ENCODE data around the gene CCL19.

Gene CCL19

DNA sequence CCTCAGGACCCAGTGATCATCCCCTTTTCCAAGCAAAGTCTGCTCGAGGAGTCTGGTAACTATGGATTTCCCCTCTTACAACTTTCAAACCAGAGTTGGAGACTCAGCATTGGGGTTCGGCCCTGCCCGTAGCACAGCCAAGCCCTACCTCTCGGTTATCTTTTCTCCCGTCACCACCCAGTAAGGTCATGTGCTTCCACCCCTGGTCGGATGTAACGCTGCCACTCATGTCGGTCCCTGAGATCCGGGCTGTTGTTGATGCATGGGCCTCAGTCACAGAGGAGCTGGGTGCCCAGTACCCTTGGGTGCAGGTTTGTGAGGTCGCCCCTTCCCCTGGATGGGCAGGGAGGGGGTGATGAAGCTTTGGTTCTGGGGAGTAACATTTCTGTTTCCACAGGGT, 43.4 kb downstream of the CCL19 start:
- peaks cover 27 to 28% of the 10 kb centered on the region in 2 experiments for H3K36me3 ChIP-seq (ENCODE audit: control insufficient read depth in 1 of 2, insufficient read depth in 2 of 2, low read depth in 1 of 2, low read length in 2 of 2)
- H3K27me3 ChIP-seq (ENCODE audit: control insufficient read depth in 1 of 2, insufficient read depth in 1 of 2, low read length in 2 of 2) = no peaks in the 10 kb centered on the region
- H3K23ac ChIP-seq (ENCODE audit: low read length in 2 of 2) = no peak overlapping the region
- peak overlapping the region in 1 of 2 experiments; percentile 86 for H3K4me3 ChIP-seq (ENCODE audit: insufficient read depth in 1 of 2, low read depth in 1 of 2, low read length in 2 of 2)
- H2BK120ac ChIP-seq (ENCODE audit: low read depth, low read length) = no peak overlapping the region
- no peak overlapping the region for H3K18ac ChIP-seq (ENCODE audit: low read depth in 1 of 2, low read length in 2 of 2)
- no peak overlapping the region for H2AFZ ChIP-seq (ENCODE audit: low read depth, low read length)
- H3K79me1 ChIP-seq (replicated peaks; ENCODE audit: low read length, poor library complexity, severe bottlenecking) = peaks cover 26% of the 10 kb centered on the region
- H2BK5ac ChIP-seq (ENCODE audit: low read depth, low read length, poor library complexity, severe bottlenecking) = no peak overlapping the region
- peak overlapping the region; percentile 91 for H3K9ac ChIP-seq (ENCODE audit: low read length)
- H2BK15ac ChIP-seq (ENCODE audit: low read depth, poor library complexity, severe bottlenecking) = no peak overlapping the region
- peak overlapping the region; percentile 36 for H4K8ac ChIP-seq (ENCODE audit: low read length)
- peaks cover 33% of the 10 kb centered on the region for H3K4me1 ChIP-seq (ENCODE audit: control insufficient read depth, insufficient read depth, low read depth, low read length)
- peak overlapping the region in 1 of 2 experiments; percentile 58 for H2BK12ac ChIP-seq (ENCODE audit: low read length in 2 of 2)
- H3K4ac ChIP-seq (ENCODE audit: low read depth in 1 of 2, low read length in 2 of 2) = peak overlapping the region in 1 of 2 experiments; percentile 9
- H3K9me3 ChIP-seq (ENCODE audit: control insufficient read depth, low read length) = no peaks in the 10 kb centered on the region
- H4K91ac ChIP-seq (ENCODE audit: low read length) = peak overlapping the region; percentile 19
- H3K14ac ChIP-seq (ENCODE audit: low read length in 2 of 2) = peak overlapping the region in 1 of 2 experiments; percentile 86
- H2AK5ac ChIP-seq (ENCODE audit: low read length, severe bottlenecking) = peak overlapping the region; percentile 8
- DNase-seq = no peak
- 81% methylated on average over 10 of the region's 10 CpGs for WGBS
- H3K4me2 ChIP-seq (ENCODE audit: low read length, poor library complexity, severe bottlenecking) = peak overlapping the region; percentile 88
- H3K27ac ChIP-seq (ENCODE audit: low read length, poor library complexity, severe bottlenecking) = no peak overlapping the region

DNA sequence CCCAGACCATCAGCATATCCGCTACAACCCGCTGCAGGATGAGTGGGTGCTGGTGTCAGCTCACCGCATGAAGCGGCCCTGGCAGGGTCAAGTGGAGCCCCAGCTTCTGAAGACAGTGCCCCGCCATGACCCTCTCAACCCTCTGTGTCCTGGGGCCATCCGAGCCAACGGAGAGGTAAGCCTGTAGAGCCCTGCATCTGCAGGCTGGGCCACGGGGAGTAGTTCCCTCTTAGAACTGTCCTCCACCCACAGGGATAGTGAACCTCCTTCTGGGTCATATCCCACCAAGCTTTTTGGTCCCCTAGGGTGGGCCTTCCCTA, 44.0 kb downstream of the CCL19 start:
- H3K36me3 ChIP-seq (ENCODE audit: control insufficient read depth in 1 of 2, insufficient read depth in 2 of 2, low read depth in 1 of 2, low read length in 2 of 2) = peaks cover 27 to 28% of the 10 kb centered on the region in 2 experiments
- H4K8ac ChIP-seq (ENCODE audit: low read length) = peak overlapping the region; percentile 35
- no peak overlapping the region for H2BK120ac ChIP-seq (ENCODE audit: low read depth, low read length)
- H3K79me1 ChIP-seq (replicated peaks; ENCODE audit: low read length, poor library complexity, severe bottlenecking) = peaks cover 26% of the 10 kb centered on the region
- H2AK5ac ChIP-seq (ENCODE audit: low read length, severe bottlenecking) = no peak overlapping the region
- H3K27me3 ChIP-seq (ENCODE audit: control insufficient read depth in 1 of 2, insufficient read depth in 1 of 2, low read length in 2 of 2) = no peaks in the 10 kb centered on the region
- no peak overlapping the region for H2AFZ ChIP-seq (ENCODE audit: low read depth, low read length)
- peak overlapping the region; percentile 88 for H3K4me2 ChIP-seq (ENCODE audit: low read length, poor library complexity, severe bottlenecking)
- H3K23ac ChIP-seq (ENCODE audit: low read length in 2 of 2) = peak overlapping the region in 1 of 2 experiments; percentile 98
- H4K91ac ChIP-seq (ENCODE audit: low read length) = peak overlapping the region; percentile 83
- H3K9me3 ChIP-seq (ENCODE audit: control insufficient read depth, low read length) = no peaks in the 10 kb centered on the region
- H3K4me1 ChIP-seq (ENCODE audit: control insufficient read depth, insufficient read depth, low read depth, low read length) = peaks cover 26% of the 10 kb centered on the region
- peak overlapping the region in 1 of 2 experiments; percentile 58 for H2BK12ac ChIP-seq (ENCODE audit: low read length in 2 of 2)
- no peak overlapping the region for H2BK15ac ChIP-seq (ENCODE audit: low read depth, poor library complexity, severe bottlenecking)
- peak overlapping the region; percentile 91 for H3K9ac ChIP-seq (ENCODE audit: low read length)
- peak overlapping the region; percentile 80 to 86 for H3K4me3 ChIP-seq (ENCODE audit: insufficient read depth in 1 of 2, low read depth in 1 of 2, low read length in 2 of 2)
- peak overlapping the region; percentile 75 for H3K27ac ChIP-seq (ENCODE audit: low read length, poor library complexity, severe bottlenecking)
- WGBS = 1% methylated on average over 7 of the region's 8 CpGs
- peak overlapping the region in 1 of 2 experiments; percentile 95 for H3K14ac ChIP-seq (ENCODE audit: low read length in 2 of 2)
- peak overlapping the region; percentile 20 to 70 for H3K4ac ChIP-seq (ENCODE audit: low read depth in 1 of 2, low read length in 2 of 2)
- no peak overlapping the region for H2BK5ac ChIP-seq (ENCODE audit: low read depth, low read length, poor library complexity, severe bottlenecking)
- peak overlapping the region; percentile 90 to 97 for H3K18ac ChIP-seq (ENCODE audit: low read depth in 1 of 2, low read length in 2 of 2)
- no peak for DNase-seq

- H3K36me3 ChIP-seq (ENCODE audit: control insufficient read depth in 1 of 2, insufficient read depth in 2 of 2, low read depth in 1 of 2, low read length in 2 of 2) = peaks cover 27 to 28% of the 10 kb centered on the region in 2 experiments
- 6% methylated on average over 43 of the region's 43 CpGs for WGBS
- H3K18ac ChIP-seq (ENCODE audit: low read depth in 1 of 2, low read length in 2 of 2) = peak within 1 kb of the TSS; percentile 90 to 97
- peak within 1 kb of the TSS; percentile 75 for H3K27ac ChIP-seq (ENCODE audit: low read length, poor library complexity, severe bottlenecking)
- H2AK5ac ChIP-seq (ENCODE audit: low read length, severe bottlenecking) = peak within 1 kb of the TSS; percentile 43
- H4K91ac ChIP-seq (ENCODE audit: low read length) = peak within 1 kb of the TSS; percentile 83
- H2BK120ac ChIP-seq (ENCODE audit: low read depth, low read length) = peak within 1 kb of the TSS; percentile 21
- H2BK5ac ChIP-seq (ENCODE audit: low read depth, low read length, poor library complexity, severe bottlenecking) = peak within 1 kb of the TSS; percentile 12
- peak within 1 kb of the TSS in 1 of 2 experiments; percentile 98 for H3K23ac ChIP-seq (ENCODE audit: low read length in 2 of 2)
- peak within 1 kb of the TSS; percentile 88 for H3K4me2 ChIP-seq (ENCODE audit: low read length, poor library complexity, severe bottlenecking)
- H4K8ac ChIP-seq (ENCODE audit: low read length) = peak within 1 kb of the TSS; percentile 71
- H3K14ac ChIP-seq (ENCODE audit: low read length in 2 of 2) = peak within 1 kb of the TSS in 1 of 2 experiments; percentile 95
- H2BK15ac ChIP-seq (ENCODE audit: low read depth, poor library complexity, severe bottlenecking) = peak within 1 kb of the TSS; percentile 49
- peak within 1 kb of the TSS; percentile 91 for H3K9ac ChIP-seq (ENCODE audit: low read length)
- H3K79me1 ChIP-seq (replicated peaks; ENCODE audit: low read length, poor library complexity, severe bottlenecking) = peaks cover 26% of the 10 kb centered on the region
- H2AFZ ChIP-seq (ENCODE audit: low read depth, low read length) = peak within 1 kb of the TSS; percentile 67
- H3K27me3 ChIP-seq (ENCODE audit: control insufficient read depth in 1 of 2, insufficient read depth in 1 of 2, low read length in 2 of 2) = no peaks in the 10 kb centered on the region
- H3K4me3 ChIP-seq (ENCODE audit: insufficient read depth in 1 of 2, low read depth in 1 of 2, low read length in 2 of 2) = peak within 1 kb of the TSS; percentile 80 to 86
- H3K9me3 ChIP-seq (ENCODE audit: control insufficient read depth, low read length) = no peaks in the 10 kb centered on the region
- H2BK12ac ChIP-seq (ENCODE audit: low read length in 2 of 2) = peak within 1 kb of the TSS; percentile 85 to 87
- peaks cover 26% of the 10 kb centered on the region for H3K4me1 ChIP-seq (ENCODE audit: control insufficient read depth, insufficient read depth, low read depth, low read length)
- H3K4ac ChIP-seq (ENCODE audit: low read depth in 1 of 2, low read length in 2 of 2) = peak within 1 kb of the TSS; percentile 25 to 81
- DNase-seq = peak; percentile 90
Observed at GRCh38 chr9:34646211-34647083, 44.6 kb downstream of the CCL19 start, which contains the start of gene GALT. TSS of gene GALT (plus strand) at chr9:34646675. CDS start at chr9:34646705, 30 bp downstream.

DNA sequence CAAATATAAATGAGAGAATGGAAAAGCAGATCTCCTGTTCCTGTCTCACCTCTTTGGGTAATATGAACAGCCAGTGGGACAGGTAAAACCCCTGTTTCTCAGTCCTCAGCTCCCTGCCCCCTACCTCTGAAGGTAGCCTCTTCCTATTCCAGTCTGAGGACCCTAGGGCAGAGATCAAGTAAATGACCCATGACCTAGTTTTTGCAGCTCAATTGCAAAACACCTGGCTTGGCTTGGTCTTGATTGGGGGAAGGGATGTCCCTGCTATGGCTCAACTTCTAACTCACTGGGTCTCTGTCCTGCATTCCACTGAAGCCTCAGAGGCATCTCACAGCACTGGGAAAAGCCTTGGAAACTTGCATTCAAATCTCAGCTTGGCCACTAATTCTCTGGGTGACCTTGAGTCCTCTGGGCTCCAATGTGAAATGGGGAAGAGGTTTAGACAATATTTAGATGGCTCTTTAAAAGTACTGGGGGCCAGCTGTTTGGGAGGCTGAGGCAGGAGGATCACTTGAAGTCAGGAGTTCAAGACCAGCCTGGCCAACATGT, 46.2 kb downstream of the CCL19 start:
- peaks cover 17% of the 10 kb centered on the region for H3K4me1 ChIP-seq (ENCODE audit: control insufficient read depth, insufficient read depth, low read depth, low read length)
- H3K18ac ChIP-seq (ENCODE audit: low read depth in 1 of 2, low read length in 2 of 2) = no peak overlapping the region
- no peak overlapping the region for H3K9ac ChIP-seq (ENCODE audit: low read length)
- no peak overlapping the region for H3K4me2 ChIP-seq (ENCODE audit: low read length, poor library complexity, severe bottlenecking)
- no peak overlapping the region for H4K91ac ChIP-seq (ENCODE audit: low read length)
- no peaks in the 10 kb centered on the region for H3K9me3 ChIP-seq (ENCODE audit: control insufficient read depth, low read length)
- no peak overlapping the region for H2BK15ac ChIP-seq (ENCODE audit: low read depth, poor library complexity, severe bottlenecking)
- H2AK5ac ChIP-seq (ENCODE audit: low read length, severe bottlenecking) = no peak overlapping the region
- peaks cover 21% of the 10 kb centered on the region for H3K79me1 ChIP-seq (replicated peaks; ENCODE audit: low read length, poor library complexity, severe bottlenecking)
- no peak overlapping the region for H3K23ac ChIP-seq (ENCODE audit: low read length in 2 of 2)
- no peak overlapping the region for H2AFZ ChIP-seq (ENCODE audit: low read depth, low read length)
- peaks cover 17 to 19% of the 10 kb centered on the region in 2 experiments for H3K36me3 ChIP-seq (ENCODE audit: control insufficient read depth in 1 of 2, insufficient read depth in 2 of 2, low read depth in 1 of 2, low read length in 2 of 2)
- H4K8ac ChIP-seq (ENCODE audit: low read length) = no peak overlapping the region
- no peak for DNase-seq
- H3K27ac ChIP-seq (ENCODE audit: low read length, poor library complexity, severe bottlenecking) = no peak overlapping the region
- no peak overlapping the region for H2BK12ac ChIP-seq (ENCODE audit: low read length in 2 of 2)
- H2BK120ac ChIP-seq (ENCODE audit: low read depth, low read length) = no peak overlapping the region
- no peak overlapping the region for H2BK5ac ChIP-seq (ENCODE audit: low read depth, low read length, poor library complexity, severe bottlenecking)
- no peak overlapping the region for H3K4me3 ChIP-seq (ENCODE audit: insufficient read depth in 1 of 2, low read depth in 1 of 2, low read length in 2 of 2)
- H3K27me3 ChIP-seq (ENCODE audit: control insufficient read depth in 1 of 2, insufficient read depth in 1 of 2, low read length in 2 of 2) = no peaks in the 10 kb centered on the region
- no peak overlapping the region for H3K4ac ChIP-seq (ENCODE audit: low read depth in 1 of 2, low read length in 2 of 2)
- H3K14ac ChIP-seq (ENCODE audit: low read length in 2 of 2) = no peak overlapping the region
